HG03439 (cell line): Measurements from ENCODE around the gene S100A2.

ENCODE experiments used
- ATAC-seq: cut with Tn5 transposase; IDR thresholded peaks from one replicate; pipeline ENCODE4 v1.9.1; 2021; ENCODE audit warnings: mild to moderate bottlenecking, moderate library complexity; ENCODE audit not compliant: unreplicated experiment

The S100A2 gene

DNA sequence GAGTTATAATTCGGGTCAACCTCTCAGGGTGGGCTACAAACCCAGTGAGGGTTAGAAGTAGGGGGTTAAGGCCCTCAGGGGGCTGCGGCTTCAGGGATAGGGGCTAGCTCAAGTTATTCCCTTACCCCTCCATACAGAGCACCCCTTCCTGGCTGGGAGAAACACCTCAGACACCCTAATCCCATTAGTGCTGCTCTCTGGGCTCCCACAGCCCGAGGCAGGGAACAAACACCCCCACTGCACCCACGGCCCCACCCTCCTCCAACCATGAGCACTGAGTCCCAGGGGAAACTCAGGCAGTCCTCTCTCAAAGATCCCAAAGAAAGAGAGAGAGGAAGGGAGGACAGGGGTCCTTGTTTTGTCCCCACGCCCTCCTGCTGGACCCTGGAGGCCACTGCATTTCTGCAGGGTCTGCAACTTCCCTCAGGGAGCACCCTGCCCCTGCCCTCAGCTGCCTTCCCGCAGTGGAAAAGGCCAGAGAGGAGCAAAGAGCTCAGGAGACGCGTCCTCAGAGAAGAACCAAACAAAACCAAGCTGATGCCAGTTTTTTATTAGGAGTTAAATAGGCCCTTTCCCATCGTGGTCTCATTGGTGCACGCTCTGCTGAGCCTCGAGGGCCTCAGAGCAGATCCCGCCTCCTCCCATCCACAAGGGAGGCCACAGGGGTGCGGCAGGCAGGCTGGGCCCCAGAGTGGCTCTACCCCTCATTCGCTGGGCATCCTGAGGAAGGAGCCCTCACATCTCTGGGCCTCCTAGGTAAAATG is 18.7 kb downstream of the S100A2 start:
- ATAC-seq, result no peak

DNA sequence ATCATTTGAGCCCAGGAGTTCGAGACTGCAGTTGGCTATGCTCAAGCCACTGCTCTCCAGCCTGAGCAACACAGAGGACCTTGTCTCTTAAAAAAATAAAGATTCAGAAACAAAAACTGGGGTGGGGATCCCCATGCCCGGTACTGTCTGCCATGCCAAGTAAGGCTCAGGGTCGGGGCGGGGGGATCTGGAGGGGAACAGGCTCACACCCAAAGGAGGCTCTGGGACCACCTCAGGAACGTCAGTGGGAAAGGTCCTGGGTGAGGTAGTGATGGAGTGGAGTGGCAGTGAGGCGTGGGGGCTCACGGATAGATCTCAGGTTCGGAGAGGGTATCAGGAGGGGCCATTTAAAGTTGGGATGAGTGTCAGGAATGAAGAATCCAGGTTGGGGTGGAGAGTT is 19.3 kb downstream of the S100A2 start:
- ATAC-seq, result no peak

DNA sequence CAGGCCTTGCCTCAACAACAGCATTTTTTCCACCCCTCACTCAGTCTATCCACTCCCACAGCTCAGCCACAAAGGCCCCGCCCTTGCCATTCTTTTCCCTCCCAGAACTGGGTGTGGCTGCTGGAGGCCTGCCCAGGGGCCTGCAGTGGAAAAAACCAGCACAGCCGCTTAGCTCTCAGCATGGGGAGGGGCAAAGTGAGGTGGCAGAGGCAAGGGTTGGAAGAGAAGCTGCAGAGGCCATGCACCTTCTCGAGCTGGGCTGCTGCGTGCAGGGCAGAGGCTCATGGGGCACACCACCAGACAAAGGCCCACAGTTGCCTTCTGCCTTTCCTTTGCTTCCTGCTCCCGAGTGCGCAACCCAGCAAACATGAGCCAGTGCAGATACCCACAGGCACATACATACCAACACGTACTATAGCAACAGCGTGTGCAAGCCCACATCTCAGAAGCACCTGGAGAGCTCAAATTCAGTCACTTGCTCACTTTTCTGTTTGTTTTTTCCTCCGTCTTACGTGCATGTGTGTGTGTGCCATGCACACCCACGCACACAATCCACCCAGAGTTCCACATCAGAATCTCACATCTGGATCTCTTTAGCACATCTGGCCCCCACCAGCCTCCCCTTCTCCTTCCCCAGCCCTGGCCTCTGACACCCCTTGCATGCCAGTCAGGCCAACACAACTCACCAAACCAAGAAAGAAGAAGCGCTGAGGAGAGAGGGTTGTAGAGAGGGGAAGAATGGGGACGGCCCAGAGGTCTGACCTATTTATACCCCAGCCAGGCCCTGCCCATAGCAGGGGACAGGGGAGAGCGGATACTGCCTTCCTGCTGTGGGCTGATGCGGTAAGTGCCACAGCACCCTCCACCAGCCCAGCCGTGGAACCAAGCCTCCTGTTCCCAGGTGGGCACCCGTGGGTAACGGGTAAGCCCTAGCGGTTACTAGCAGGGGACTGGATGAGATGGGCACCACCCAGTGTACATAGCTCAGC is 20.3 kb downstream of the S100A2 start, which contains the start of gene S100A4:
Gene S100A4, minus strand, starts transcription at position 740 of the 989 bp plus-strand sequence. CDS start 1,012 bp downstream, outside the sequence.
- no peak for ATAC-seq

DNA sequence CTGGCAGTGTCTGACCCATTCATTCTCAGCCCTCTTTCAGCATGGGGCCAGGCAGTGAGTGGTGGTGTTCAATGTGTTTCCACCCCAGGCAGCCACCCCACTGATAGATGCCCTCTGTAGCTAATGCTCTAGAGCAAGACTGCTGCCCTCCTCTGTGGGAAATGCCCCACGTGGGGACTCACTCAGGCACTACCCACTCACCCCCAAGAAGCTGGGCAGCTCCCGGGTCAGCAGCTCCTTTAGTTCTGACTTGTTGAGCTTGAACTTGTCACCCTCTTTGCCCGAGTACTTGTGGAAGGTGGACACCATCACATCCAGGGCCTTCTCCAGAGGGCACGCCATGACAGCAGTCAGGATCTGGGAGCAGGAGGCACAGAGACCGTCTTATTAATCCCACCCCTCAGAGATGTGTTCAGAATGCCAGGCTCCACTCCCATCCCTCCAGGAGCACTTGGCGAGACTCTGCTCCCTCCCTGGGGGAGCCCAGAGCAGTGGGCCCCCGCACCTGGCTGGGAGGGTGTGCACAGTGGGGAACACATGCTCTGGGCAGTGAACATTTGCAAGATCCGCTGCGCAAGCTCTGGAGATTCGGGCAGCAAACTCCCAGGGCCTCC is 21.1 kb downstream of the S100A2 start:
- ATAC-seq, result no peak

DNA sequence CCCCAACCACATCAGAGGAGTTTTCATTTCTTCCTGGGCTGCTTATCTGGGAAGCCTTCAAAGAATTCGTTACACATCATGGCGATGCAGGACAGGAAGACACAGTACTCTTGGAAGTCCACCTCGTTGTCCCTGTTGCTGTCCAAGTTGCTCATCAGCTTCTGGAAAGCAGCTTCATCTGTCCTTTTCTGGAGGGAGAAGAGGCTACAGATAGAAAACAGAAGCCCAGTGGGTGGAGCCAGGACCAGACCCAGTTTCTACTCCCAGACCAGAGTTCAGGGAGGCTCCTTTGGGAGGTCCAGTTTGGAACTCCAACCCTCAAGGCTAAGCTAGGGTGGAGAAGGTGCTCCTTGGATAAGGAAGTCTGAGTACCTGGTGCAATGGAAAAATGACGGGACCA is 21.9 kb downstream of the S100A2 start:
- no peak for ATAC-seq

DNA sequence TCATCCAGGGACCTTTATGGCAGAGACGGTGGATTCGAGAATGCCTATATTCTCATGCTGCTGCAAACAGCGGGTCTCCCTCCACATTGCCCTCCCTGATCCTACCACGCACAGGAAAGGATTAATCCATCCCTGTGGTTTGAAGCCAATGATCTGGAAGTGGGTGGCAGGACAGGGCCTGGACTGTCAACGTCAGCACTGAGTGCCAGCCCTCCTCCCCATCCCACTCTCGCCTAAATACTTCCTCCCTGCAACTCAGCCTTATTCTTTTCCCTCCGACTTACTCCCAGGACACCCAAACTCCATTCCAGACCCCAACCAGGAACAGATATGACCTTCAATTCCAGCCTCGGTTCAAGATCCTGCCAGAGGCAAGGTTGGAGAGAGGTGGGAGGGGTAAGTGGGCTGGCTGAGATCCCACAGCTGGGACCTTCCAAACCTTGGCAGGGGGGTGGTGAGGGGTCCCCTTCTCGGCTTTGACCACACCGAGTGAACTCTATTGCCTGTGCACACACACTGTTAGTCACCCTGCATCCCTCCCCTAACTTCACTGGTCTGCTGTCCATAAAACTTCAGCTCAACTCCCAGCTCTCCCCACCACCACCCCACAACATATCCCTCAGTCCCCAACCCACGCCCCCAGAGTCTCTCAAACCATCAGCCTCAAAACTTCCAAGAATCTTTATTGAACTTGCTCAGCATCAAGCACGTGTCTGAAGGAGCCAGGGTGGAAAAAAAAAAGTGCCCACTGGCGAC is 22.5 kb downstream of the S100A2 start:
- no peak for ATAC-seq

DNA sequence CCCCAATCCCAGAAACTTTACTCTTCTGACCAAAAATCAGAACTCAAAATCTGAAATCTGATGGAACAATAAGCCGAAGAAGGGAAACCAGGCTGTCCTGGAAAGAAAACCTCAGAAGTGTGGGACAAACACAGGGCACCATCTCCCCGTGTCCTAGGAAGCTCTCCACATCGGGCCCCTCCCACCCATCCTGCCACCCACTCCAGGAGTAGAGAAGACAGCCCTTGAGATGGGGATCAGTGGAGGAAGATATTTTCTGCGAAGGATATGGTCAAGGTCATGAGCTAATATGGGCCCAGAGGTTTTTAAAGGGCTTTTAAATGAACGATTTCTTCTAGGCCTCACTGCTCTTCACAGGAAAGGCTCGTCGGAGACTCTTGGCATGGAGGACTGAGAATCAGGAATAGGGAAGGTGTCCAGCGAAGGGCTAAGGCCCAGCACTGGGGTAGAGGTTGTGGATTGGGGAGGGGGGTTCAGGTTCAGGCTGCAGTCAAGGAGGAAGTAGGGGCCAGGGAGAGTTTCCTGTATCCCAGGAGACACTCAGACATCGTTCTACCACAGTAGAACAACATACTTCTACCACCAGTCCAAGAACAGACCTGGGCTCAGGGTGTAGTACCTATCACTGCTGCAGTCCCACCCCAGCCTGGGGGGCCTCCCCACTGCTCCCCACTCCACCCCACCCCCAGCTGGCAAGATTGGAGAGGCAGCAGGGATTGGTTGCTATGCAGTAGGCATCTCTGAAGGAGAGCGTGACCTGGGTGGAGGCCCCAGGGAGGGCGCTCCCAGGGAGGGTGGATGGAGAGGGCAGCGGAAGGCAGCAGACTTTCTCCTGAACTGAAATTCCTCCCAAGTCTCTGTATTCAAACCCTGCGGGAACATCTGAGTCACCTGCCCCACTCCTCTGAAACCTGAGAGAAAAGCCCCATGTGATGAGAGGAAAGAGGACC is 23.7 kb downstream of the S100A2 start:
- ATAC-seq, result no peak

DNA sequence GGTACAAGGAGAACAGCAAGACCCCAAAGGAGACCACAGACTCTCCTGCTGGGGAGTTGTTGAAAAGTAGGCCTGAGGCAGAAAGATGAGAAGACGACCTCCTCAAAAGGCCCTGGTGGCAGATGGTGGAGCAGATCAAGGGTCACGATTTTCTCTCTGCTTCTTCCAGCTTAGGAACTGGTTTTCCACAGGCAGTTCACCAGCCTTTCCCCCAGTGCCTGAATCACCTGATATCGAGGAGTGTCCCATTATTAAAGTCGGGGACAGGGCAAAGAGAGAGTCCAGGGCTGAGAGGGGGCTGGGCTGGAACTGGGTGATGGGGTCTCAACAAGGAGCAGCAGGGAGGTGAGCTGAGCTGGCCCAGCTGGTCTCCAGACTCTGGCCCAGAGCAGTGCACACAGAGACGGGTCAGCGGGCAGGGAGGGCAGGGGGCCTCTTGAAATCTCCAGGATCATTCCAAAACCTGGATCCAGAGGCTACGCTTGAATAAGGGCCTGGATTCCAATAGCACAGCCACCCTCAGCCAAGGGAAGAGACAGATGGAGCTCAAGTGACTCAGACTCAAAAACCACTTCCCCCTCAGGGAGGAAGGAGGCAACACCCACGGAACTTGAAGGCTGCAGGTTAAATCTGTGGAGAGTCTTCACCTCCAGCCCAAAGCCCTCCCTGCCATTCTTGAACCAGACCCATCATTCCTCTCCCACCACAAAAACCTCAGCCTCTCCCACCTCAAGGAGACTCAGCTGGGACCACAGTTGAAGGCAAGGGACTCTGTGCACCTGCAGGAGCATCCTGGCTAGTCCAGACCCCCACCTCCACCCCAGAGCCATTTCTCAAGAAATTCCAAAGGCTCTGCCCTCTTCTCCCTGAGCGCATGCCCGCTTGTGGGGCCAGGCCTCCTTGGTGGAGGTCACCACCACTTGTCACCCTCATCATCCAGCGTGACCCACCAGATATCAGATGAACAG is 25.0 kb downstream of the S100A2 start, which contains the start of gene S100A5:
Gene S100A5, minus strand, starts transcription at position 541 of the 968 bp plus-strand sequence. CDS start 743 bp downstream, outside the sequence.
- no peak for ATAC-seq

DNA sequence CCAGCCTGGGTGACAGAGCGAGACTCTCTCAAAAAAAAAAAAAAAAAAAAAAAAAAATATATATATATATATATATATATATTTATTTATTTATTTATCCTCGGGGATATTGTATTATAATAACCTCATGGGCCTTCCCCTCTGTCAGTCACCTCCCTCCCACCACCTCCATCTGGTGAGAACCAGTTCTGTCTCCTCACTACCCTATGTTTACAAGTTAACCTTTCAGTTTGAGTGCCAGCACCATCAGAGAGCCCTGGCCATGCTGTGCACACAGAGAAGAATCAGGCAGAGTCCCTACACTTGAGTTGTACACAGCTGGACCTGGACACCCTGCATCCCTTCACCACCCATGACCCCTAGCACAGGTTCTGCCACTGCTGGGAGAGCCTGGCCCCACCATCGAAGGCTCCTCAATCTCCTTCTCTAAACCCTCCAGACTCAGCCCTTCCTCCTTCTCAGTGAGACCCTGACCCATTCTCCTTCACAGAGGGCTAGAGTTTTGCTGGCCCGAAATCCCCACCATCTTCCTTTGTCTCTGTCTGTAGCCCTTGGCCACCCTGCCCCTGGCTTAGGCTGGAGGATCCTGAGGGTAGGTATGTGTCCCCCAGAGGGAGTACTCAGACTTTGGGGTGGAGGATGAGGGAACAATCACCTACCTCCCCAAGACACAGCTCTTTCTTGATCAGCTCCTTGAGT is 26.1 kb downstream of the S100A2 start:
- ATAC-seq, result no peak

DNA sequence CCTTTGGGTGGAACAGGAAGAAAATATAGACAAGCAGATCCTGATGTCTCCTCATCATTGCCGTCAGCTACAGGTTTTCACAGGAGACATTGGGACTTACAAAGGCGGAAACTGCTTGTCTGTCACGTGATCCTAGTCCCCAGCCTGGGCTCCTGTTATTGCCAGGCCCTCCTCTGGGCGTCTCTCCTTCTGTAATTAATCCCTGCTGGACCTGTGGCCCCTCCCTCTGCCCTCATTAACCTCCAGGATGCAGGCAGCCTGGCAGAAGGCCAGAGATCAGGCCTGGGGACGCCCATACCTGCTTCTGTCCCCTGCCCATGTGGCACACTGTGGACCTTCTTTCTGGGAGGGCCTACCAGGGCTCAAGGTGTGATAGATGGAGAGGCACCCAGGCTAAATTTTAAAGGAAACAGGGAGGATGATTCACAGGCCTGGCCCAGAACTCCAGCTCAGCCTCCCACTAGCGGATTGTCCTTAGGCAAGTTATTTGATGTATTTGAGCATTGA is 27.3 kb downstream of the S100A2 start:
- ATAC-seq, result no peak

DNA sequence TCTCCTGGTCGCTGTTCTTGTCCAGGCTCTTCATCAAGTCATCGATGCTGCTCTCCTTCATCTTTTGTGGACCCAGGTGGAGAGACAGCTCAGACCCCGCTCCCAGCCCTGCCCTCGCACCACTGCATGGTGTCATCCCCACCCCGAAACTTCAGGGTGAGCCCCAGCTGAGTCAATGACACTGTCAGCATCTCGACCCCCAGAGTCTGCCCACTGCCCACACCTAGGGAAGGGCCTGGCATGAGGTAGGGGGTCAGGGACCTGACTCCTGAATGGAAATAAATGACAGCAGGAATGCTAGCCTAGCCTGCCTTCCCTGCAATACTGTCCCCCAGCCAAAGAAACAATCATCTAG is 28.3 kb downstream of the S100A2 start:
- ATAC-seq, result no peak

DNA sequence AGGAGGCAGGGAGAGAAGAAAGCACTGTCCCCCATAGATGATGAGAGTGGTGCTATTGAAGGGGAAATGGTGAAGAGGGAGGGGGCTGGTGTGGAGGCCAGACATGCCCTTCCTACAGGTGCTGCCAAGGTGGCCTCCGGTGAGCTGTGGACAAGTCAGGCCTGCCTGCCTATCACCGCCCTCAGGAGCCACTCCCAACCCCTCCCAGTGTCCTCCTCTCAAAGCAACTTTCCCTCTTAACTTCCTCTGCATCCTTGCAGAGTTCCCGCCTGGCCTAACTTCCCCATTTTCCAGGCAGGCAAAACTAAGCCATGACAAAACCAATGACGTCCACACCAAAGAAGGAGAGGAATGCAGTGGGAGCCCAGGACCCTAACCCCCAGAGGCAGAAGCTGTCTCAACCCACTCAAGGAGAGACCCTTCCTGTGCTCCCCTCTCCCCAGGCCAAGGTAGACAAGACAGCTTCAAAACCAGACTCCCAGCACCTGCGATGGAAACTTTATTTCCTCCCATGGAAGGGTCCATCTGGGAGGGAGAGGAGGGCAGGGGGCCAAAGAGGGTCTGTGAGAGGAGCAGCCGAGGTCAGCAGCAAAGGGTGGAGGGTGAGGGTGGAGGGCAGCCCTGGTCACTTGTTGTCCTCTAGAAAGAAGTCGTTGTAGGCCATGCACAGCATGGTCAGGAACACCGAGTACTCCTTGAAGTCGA is 28.8 kb downstream of the S100A2 start:
- no peak for ATAC-seq

DNA sequence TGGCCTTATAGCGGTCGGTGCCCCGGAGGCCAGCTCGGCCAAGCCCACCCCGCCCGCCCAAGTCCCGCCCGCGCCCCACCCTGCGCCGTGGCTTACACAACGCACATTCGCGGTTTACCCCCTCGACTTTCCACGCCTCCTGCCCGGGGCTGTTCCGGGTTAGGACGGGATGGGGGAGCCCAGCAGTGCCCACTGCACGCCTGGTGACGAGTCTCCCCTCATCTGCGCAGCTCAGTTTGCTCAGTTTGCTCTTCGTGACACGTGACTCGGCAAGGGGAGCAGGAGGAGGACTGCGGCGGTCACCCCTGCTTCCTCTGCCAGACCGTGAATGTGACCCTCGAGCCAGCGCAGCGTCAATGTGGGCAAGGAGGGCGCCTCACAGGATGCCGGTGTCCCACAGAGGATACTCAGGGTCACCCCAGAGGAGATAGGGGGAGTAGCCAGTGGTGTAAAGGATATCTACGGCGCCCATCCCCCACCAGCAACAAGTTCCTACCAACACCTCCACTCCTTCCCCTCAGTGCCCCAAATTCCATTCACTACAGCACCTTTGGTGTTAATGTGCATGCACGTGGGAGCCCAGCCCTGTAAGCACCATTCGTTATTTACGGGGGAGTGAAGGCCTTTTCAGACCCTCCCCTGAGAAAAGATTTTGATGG is 29.5 kb downstream of the S100A2 start:
- ATAC-seq, result no peak

DNA sequence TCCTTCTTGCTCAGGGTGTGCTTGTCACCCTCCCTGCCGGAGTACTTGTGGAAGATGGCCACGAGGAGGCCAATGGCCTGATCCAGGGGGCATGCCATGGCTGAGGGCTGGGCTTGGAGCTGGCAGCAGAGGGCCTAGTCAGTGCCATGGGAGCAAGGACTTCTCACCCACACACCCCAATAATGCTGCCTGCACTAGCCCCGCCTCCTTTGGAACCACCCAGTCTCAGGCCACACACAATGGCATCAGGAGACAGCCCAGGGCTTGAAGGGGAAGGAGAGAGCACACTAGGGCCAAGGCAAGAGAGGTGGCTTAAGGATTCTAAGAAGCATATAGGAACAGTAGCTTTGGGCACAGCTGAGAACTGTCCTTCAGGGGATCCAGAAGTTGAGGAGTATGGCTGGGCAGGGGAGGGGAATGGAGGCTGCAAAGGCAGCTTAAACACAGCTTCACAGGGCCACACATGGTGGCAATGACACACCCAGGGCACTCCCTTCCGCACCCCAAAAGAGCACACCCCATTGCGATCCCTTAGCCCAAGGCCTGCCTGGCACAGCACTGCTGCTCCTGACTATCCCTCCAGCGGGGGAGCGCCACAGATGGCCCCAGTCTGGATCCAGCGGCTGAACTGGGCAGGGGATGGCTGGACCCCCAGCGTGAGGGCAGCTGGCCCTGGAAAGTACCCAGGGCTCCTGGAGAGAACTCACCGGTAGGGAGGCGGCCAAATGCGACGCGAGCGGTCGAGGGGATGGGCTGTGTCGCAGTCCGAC is 30.2 kb downstream of the S100A2 start, which contains the start of gene S100A6:
Gene S100A6, minus strand, starts transcription at position 750 of the 770 bp plus-strand sequence. Its CDS starts 652 bp downstream, at position 98.
- ATAC-seq, result no peak

DNA sequence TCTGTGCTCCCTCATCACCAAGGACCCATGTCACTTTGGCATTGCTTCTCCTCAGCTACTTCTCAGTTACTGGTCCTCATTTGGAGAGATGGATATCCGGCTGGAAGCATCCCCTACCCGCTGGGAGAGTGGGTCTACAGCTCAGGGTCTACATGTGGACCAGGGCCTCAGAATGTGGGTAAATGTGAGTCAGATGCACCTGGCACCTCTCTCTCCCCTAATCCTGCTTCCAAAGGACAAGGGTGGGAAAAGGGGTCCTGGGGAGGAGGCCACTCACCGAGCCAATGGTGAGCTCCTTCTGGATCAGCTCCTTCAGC is 30.8 kb downstream of the S100A2 start:
- no peak for ATAC-seq
